ENCODE results near the gene SELENOO.

SELENOO gene

GRCh38 chr22:50256258-50256862 lies 55.5 kb downstream of the SELENOO start:
- DNase-seq, result no peak

DNA sequence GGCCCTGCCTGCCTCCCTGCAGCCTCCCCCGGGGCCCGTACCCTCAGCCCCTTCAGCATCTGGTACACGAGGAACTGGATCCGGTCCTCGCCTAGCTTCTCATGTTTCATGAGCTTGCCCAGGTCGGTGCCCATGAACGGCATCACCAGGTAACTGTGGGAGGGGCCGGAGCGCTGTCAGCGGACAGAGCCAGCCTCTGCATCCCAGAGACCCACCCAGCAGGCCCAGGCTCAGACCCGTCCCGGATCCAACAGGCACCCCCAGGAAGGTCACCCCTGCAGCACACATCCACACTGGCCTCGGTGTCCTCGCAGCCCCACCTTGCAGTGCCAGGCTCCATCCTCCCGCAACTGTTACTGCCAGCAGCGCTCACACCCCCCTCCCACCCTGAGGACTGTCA lies 56.2 kb downstream of the SELENOO start:
- DNase-seq, result no peak

- no peak for DNase-seq
Measured at GRCh38 chr22:50257451-50258360, 56.9 kb downstream of the SELENOO start.

- no peak for DNase-seq
Measured at GRCh38 chr22:50258361-50259292, 57.8 kb downstream of the SELENOO start.

GRCh38 chr22:50259302-50259701 lies 58.5 kb downstream of the SELENOO start:
- DNase-seq, result no peak

DNA sequence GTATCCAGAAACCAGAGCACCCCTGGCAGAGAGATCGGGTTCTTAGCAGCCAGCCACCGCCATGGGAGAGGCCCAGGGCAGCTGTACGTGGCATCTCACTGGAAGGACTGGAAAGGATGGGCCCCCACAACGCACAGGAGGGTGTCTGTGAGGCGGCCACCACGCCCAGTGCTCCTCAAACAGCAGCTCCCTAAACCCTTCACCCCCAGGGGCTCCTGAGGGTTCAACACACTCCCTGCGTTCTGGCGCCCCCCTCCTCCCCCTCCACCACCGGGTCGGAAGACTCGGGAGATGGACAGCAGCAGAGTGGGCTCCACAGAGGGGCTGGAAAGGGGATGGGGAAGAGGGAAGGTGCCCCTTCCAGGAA lies 59.6 kb downstream of the SELENOO start:
- no peak for DNase-seq

DNA sequence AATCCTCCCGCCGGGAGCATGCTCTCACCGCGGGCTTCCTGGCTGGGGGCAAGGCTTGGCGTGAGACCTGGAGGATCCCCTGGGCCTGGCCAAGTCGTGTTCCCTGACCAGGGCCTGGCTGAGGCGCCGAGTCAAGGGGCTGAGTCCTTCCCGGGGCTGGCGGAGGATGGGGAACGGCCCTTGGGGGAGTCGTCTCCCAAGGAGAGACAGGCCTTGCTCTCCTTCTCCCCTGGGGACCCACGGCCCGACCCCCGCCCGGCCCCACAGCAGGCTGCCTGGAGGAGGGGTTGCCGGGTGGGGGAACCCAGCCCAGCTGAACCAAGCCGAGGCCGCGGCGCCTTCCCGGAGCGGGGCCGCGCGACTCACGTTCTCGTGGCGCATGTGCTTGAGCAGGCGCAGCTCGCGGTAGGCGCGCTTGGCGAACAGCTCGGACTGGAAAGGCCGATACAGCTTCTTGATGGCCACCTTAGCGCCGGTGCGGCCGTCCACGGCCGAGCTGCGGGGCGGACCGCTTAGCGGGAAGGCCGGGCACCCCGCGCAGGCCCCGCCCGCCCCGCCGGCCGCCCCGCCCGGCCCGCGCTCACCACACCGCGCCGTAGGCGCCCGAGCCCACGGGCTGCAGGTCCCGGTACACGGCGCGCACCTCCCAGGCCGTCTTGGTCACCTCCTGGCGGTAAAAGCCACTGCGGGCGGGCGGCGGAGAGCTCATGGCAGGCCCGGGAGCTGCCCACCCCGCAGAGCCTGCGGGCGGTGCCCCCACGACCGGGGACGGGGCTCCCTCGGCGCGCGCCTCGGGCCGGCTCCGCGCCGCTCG lies 60.2 kb downstream of the SELENOO start:
- no peak for DNase-seq

GRCh38 chr22:50261615-50262459 lies 61.0 kb downstream of the SELENOO start, which contains the start of gene MAPK12:
Gene MAPK12 (minus strand): TSS chr22:50261683. CDS start chr22:50261509, 174 bp downstream.
- DNase-seq, result no peak

DNA sequence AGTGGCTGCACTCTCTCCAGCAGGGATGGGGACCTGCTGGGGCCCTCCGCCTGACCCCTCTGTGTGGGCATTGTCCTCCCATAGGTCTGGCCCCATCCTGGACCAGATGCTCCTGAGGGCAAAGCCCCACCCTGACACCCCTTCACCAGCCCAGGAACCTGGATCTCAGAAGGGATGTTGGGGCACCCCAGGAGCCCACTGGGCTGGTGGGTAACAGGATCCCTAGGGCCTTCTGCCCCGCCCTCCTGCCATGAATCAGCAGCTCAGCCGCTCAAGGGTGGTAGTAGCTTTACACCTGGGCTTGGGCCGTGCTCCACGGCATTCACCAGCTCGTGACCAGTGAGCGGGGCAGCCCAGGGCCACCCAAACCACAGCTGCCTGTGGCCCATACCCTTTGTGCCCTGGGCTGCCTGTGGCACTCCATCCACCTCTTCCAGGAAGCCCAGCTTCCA lies 61.7 kb downstream of the SELENOO start:
- no peak for DNase-seq

DNA sequence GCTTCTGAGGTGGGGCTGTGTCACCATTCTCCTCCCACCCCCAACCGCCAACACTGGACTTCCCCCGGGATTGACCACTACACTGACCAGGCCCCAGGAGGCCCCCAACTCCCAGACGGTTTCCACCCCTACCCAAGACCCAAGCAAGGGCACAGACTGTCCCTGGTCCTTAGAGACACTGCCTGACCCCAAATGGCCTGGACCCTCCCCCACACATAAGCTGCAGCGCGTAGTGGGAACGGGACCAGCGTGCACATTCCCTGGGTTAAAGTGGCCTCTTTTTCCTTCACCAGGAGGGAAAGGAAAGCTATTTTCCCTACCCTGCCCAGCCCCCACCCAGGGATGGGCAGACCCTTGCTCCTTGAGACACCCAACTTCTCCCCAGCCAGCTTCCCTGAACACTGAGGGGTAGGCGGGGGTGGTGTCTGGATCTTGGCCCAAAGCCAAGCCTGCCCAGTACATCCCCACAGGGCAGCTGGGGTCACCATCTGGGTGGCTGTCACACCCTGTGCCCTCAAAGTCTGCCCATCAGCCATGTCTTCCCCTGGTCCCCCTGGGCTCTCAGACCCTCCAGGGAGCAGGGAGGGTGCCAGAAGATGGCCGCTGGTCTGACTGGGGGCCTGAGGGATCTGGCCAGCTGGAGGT lies 62.3 kb downstream of the SELENOO start:
- DNase-seq, result no peak

DNA sequence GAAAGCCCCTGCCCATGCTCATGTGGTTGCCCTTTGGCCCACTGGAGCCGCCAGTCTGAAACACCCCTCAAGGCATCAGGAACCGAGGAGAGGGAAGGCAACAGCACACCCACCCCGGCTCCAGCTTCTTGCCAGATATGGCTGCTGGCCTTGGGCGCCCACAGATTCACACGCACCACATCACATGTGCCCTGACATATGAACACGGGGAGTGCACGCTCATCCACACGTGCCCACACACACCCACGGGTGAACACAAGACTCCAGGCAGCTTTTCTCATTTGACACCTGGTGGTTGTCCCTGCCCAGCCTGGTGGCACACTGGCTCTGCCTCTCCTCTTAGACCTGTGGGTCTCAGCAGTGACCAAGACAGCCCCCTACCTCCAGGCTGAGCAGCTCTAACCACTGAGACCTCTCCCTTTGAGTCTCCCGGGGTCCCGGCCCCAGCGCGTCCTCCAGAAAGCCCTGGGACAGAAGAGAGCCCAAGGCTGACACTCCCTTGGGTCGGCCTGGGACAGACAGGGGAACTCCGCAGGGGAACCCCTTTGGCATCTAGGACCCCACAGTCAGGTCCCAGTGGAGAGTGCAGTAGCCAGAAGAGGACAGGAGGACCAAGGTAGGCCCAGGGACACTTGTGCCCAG lies 63.4 kb downstream of the SELENOO start:
- no peak for DNase-seq

DNA sequence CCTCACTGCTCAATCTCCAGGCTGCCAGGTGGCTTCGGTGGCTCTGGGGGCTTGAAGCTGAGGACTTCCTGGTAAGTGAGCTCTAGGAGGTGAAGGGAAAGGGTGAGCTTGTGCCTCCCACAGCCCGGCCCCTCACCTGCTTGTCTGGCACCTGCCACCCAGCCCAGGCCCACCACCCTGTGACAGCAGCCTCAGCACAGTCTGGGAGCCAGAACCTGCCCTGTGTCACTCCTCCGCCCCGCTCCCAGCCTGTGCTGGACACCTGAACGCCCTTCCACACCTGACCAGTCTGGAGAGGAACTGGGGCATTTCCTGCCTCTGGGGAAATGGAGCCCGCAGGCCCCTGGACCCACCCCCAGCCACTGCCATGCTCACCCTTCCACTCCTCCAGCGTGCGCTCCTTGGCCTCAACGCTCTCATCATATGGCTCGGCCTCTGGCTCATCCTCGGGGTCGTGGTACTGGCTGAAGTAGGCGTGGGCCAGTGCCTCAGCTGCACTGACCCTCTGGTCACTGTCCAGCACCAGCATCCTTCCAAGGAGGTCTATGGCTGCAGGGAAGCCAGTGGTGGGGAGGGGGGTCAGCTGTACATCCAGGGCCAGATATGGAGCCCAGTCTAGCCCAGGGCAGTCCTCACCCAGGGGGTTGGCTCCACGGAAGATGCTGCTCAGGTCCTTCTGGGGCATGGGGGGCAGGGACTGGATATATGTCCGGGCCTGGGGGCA lies 64.3 kb downstream of the SELENOO start:
- DNase-seq, result no peak

- no peak for DNase-seq
Measured at GRCh38 chr22:50266994-50267393, 66.2 kb downstream of the SELENOO start.
